Colonic mucosa (tissue), 4 donors: ENCODE measurements around the gene SCUBE2. TPM values are rescaled to one million over a fixed set of nuclear protein-coding genes. Genes with fewer than 3 reads are reported as not detected.

Experiments
- DNase-seq: peaks from one replicate; pipeline ENCODE4 v3.0.0-alpha.2; 2020
- H3K27ac ChIP-seq: fragments of 200-600 bp; one replicate; pipeline ENCODE4 v1.8.0; 2021
- H3K27me3 ChIP-seq: fragments of 200-600 bp; one replicate; pipeline ENCODE4 v1.8.0; 2021
- H3K36me3 ChIP-seq: fragments of 200-600 bp; one replicate; pipeline ENCODE4 v1.8.0; 2021
- H3K4me1 ChIP-seq: fragments of 200-600 bp; one replicate; pipeline ENCODE4 v1.8.0; 2021; ENCODE audit warnings: mild to moderate bottlenecking
- H3K4me3 ChIP-seq: fragments of 200-600 bp; one replicate; pipeline ENCODE4 v1.8.0; 2021
- H3K9ac ChIP-seq, 2 donors: one replicate each; pipeline ENCODE4 v1.7.0; 2013; ENCODE audit warnings: control low read depth in 2 of 2, low read depth in 2 of 2, low read length in 2 of 2
- H3K9me3 ChIP-seq: fragments of 200-600 bp; one replicate; pipeline ENCODE4 v1.8.0; 2021
- CTCF ChIP-seq: fragments of 200-600 bp; IDR thresholded peaks from one replicate; pipeline ENCODE4 v1.8.0; 2022; ENCODE audit warnings: antibody characterized with exemption, mild to moderate bottlenecking
- intact Hi-C: fragments of 100-400 bp; cut with DNase I; formaldehyde crosslinking; loops from one replicate; pipeline ENCODE4 v1.14.1; 2022
- total RNA-seq, 2 donors: library from RNA; stranded (reverse); fragmentation: NEBNext Ultra II Directional in 1 of 2; extraction: Animal tissue kit (Norgen Biotek cat#: 25700) in 1 of 2; gene quantifications; one replicate each; pipeline ENCODE4 v1.2.1, GENCODE V29; 2021
- donor health status: healthy.
- donor health status: DM: no; HTN: no; CAD: no.
- donor health status: DM: no; HTN: no; CAD: no.

SCUBE2 gene
- total RNA-seq, 2 donors from 2014 or later: 2.5 to 7.5 TPM

GRCh38 chr11:9005087-9005486, 86.3 kb downstream of the SCUBE2 start:
- H3K36me3 ChIP-seq: no peaks in the 10 kb centered on the region
- H3K27ac ChIP-seq: no peak overlapping the region
- no peaks in the 10 kb centered on the region for H3K9me3 ChIP-seq
- peaks cover 2% of the 10 kb centered on the region for H3K4me1 ChIP-seq
- no peak overlapping the region for H3K4me3 ChIP-seq
- no peak overlapping the region for H3K9ac ChIP-seq
- no peak for TF ChIP-seq CTCF
- no peak for DNase-seq
- intact Hi-C loops: no loop called here
- H3K27me3 ChIP-seq: peaks cover 29% of the 10 kb centered on the region

GRCh38 chr11:9004183-9004926, 87.0 kb downstream of the SCUBE2 start:
- no peak for TF ChIP-seq CTCF
- intact Hi-C loops: no loop called here
- peak overlapping the region; percentile 50 for H3K4me3 ChIP-seq

GRCh38 chr11:9003573-9004182, 87.7 kb downstream of the SCUBE2 start, which contains the start of gene NRIP3:
Gene NRIP3 (minus strand): TSS chr11:9004001. CDS start chr11:9003935, 66 bp downstream.
- peak within 1 kb of the TSS; percentile 30 to 46 for H3K9ac ChIP-seq
- intact Hi-C loops: no loop called here
- H3K4me1 ChIP-seq: peaks cover 2% of the 10 kb centered on the region
- H3K27me3 ChIP-seq: peaks cover 29% of the 10 kb centered on the region
- peak; percentile 74 for DNase-seq
- no peak for TF ChIP-seq CTCF
- no peaks in the 10 kb centered on the region for H3K9me3 ChIP-seq
- H3K4me3 ChIP-seq: peak within 1 kb of the TSS; percentile 50
- no peaks in the 10 kb centered on the region for H3K36me3 ChIP-seq
- H3K27ac ChIP-seq: no peak within 1 kb of the TSS

More at GRCh38 chr11:9004183-9004926, 87.0 kb downstream of the SCUBE2 start:
- Histone ChIP-seq H3K9me3 (no peaks in the 10 kb centered on the region), H3K36me3 (no peaks in the 10 kb centered on the region), H3K4me1 (peaks cover 2% of the 10 kb centered on the region), H3K27me3 (peaks cover 29% of the 10 kb centered on the region), H3K27ac (no peak overlapping the region), H3K9ac (peak overlapping the region in 1 of 2 donors; percentile 8)
- DNase-seq: no peak

- H3K4me1 ChIP-seq: peaks cover 2% of the 10 kb centered on the region
- peaks cover 29% of the 10 kb centered on the region for H3K27me3 ChIP-seq
- H3K36me3 ChIP-seq: no peaks in the 10 kb centered on the region
- intact Hi-C loops: no loop called here
- peak overlapping the region; percentile 50 for H3K4me3 ChIP-seq
- DNase-seq: no peak
- no peak overlapping the region for H3K27ac ChIP-seq
- peak overlapping the region; percentile 30 to 46 for H3K9ac ChIP-seq
- TF ChIP-seq CTCF: no peak
- no peaks in the 10 kb centered on the region for H3K9me3 ChIP-seq
Measured at GRCh38 chr11:9002920-9003572, 88.4 kb downstream of the SCUBE2 start.

- Histone ChIP-seq H3K36me3 (no peaks in the 10 kb centered on the region), H3K27me3 (peaks cover 29% of the 10 kb centered on the region), H3K9me3 (no peaks in the 10 kb centered on the region), H3K27ac (no peak overlapping the region), H3K9ac (no peak overlapping the region), H3K4me1 (peaks cover 2% of the 10 kb centered on the region), H3K4me3 (no peak overlapping the region)
- TF ChIP-seq CTCF: no peak
- intact Hi-C loops: no loop called here
- no peak for DNase-seq
Measured at GRCh38 chr11:9001736-9002135, 89.7 kb downstream of the SCUBE2 start.
